Neural progenitor cell (in vitro differentiated cells): ENCODE data around the gene OSBPL8. TPM values are rescaled to one million over a fixed set of nuclear protein-coding genes. Genes with fewer than 3 reads are reported as not detected.
"Not testable (repeated sequence)": the region's sequence is repeated elsewhere in the genome, so short reads cannot be mapped to it uniquely, and the experiment has no call there.

ENCODE experiments used
- DNase-seq: peaks from one replicate; pipeline ENCODE4 v3.0.0-alpha.2; 2016; ENCODE audit warnings: low spot score
- H2AFZ ChIP-seq: fragments of 200-600 bp; sonication (generic); replicated peaks from 2 replicates; pipeline ENCODE4 v1.6.1; 2016; ENCODE audit warnings: antibody characterized with exemption
- H3F3A ChIP-seq: fragments of 200-600 bp; sonication (generic); 2 replicates; pipeline ENCODE4 v1.6.1; 2016; ENCODE audit warnings: antibody characterized with exemption, low read depth
- H3K27ac ChIP-seq: fragments of 200-600 bp; sonication (generic); 2 replicates; pipeline ENCODE4 v1.5.1; 2016; ENCODE audit warnings: mild to moderate bottlenecking
- H3K27me3 ChIP-seq: fragments of 200-600 bp; sonication (generic); 2 replicates; pipeline ENCODE4 v1.6.1; 2016; ENCODE audit warnings: mild to moderate bottlenecking, moderate library complexity
- H3K36me3 ChIP-seq: fragments of 200-600 bp; sonication (generic); 2 replicates; pipeline ENCODE4 v1.5.1; 2016
- H3K4me1 ChIP-seq: fragments of 200-600 bp; sonication (generic); 2 replicates; pipeline ENCODE4 v1.6.1; 2016; ENCODE audit warnings: mixed run types
- H3K4me2 ChIP-seq: fragments of 200-600 bp; sonication (generic); 2 replicates; pipeline ENCODE4 v1.6.1; 2016
- H3K4me3 ChIP-seq: fragments of 200-600 bp; sonication (generic); 2 replicates; pipeline ENCODE4 v1.5.1; 2016
- H3K79me2 ChIP-seq: fragments of 200-600 bp; sonication (generic); 2 replicates; pipeline ENCODE4 v1.6.1; 2016; ENCODE audit warnings: low read depth
- H3K9ac ChIP-seq: fragments of 200-600 bp; sonication (generic); 2 replicates; pipeline ENCODE4 v1.6.1; 2016
- H3K9me3 ChIP-seq: fragments of 200-600 bp; sonication (generic); 2 replicates; pipeline ENCODE4 v1.5.1; 2016; ENCODE audit warnings: low read depth
- H4K20me1 ChIP-seq: fragments of 200-600 bp; sonication (generic); 2 replicates; pipeline ENCODE4 v1.6.1; 2016; ENCODE audit warnings: low read depth
- H3K27ac Mint-ChIP-seq: 3 replicates; pipeline ENCODE4 v1.8.0; 2021; ENCODE audit warnings: mixed read lengths
- H3K27me3 Mint-ChIP-seq: 2 replicates; pipeline ENCODE4 v1.8.0; 2022; ENCODE audit warnings: low read depth, mild to moderate bottlenecking, inconsistent platforms, moderate library complexity, mixed read lengths; ENCODE audit not compliant: insufficient read depth
- H3K36me3 Mint-ChIP-seq: 3 replicates; pipeline ENCODE4 v1.8.0; 2021; ENCODE audit warnings: mixed read lengths
- H3K4me1 Mint-ChIP-seq: 3 replicates; pipeline ENCODE4 v1.8.0; 2021; ENCODE audit warnings: mixed read lengths
- H3K4me3 Mint-ChIP-seq: 3 replicates; pipeline ENCODE4 v1.8.0; 2021; ENCODE audit warnings: mild to moderate bottlenecking, moderate library complexity, mixed read lengths
- H3K9me3 Mint-ChIP-seq: 3 replicates; pipeline ENCODE4 v1.8.0; 2020; ENCODE audit warnings: mixed read lengths
- EZH2 ChIP-seq: fragments of 200-600 bp; sonication (generic); IDR thresholded peaks from 2 replicates; pipeline ENCODE4 v1.6.1; 2017; ENCODE audit warnings: antibody characterized with exemption, mild to moderate bottlenecking, moderate library complexity
- EZH2phosphoT487 ChIP-seq: fragments of 200-600 bp; sonication (generic); IDR thresholded peaks from 2 replicates; pipeline ENCODE4 v1.6.1; 2017; ENCODE audit warnings: antibody characterized with exemption
- total RNA-seq: library from RNA; depleted of rRNA; stranded (reverse); fragments of >200 nt; gene quantifications from 2 replicates; pipeline ENCODE4 v1.2.3, GENCODE V29; 2015; ENCODE audit warnings: low replicate concordance
- TF ChIP-seq, protein P1 (sequence below): fragments of 200-600 bp; sonication (generic); IDR thresholded peaks from 2 replicates; pipeline ENCODE4 v1.5.1; 2017; ENCODE audit warnings: antibody characterized with exemption, mild to moderate bottlenecking

OSBPL8 gene
- total RNA-seq, 1 donor from 2014 or later, result 93.6 TPM

DNA sequence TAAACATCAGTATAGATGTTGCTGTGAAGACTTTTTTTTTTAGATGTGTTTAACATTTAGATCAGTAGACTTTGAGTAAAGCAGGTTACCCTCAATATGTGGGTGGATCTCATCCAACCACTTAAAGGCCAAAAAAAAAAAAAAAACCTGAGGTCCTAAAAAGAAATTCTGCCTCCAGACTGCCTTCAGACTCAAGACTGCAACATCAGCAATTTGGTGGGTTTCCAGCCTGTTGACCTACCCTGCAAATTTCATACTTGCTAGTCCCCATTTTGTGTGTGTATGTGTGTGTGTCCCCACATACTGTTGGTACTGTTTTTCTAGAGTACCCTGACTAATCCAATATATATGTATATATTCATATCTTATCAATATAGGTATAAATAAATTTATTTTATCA lies 55.6 kb downstream of the OSBPL8 start:
- no peak overlapping the region for H3K27ac ChIP-seq
- H3K4me1 Mint-ChIP-seq, result no peaks in the 10 kb centered on the region
- H3K4me3 ChIP-seq, result no peak overlapping the region
- no peak overlapping the region for H3K9ac ChIP-seq
- H3K4me3 Mint-ChIP-seq, result no peak overlapping the region
- TF ChIP-seq EZH2phosphoT487 (no peak), EZH2 (no peak)
- TF ChIP-seq, protein P1, sequence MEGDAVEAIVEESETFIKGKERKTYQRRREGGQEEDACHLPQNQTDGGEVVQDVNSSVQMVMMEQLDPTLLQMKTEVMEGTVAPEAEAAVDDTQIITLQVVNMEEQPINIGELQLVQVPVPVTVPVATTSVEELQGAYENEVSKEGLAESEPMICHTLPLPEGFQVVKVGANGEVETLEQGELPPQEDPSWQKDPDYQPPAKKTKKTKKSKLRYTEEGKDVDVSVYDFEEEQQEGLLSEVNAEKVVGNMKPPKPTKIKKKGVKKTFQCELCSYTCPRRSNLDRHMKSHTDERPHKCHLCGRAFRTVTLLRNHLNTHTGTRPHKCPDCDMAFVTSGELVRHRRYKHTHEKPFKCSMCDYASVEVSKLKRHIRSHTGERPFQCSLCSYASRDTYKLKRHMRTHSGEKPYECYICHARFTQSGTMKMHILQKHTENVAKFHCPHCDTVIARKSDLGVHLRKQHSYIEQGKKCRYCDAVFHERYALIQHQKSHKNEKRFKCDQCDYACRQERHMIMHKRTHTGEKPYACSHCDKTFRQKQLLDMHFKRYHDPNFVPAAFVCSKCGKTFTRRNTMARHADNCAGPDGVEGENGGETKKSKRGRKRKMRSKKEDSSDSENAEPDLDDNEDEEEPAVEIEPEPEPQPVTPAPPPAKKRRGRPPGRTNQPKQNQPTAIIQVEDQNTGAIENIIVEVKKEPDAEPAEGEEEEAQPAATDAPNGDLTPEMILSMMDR, result no peak
- H2AFZ ChIP-seq, result no peak overlapping the region
- no peak for DNase-seq
- peaks cover 42% of the 10 kb centered on the region for H3K79me2 ChIP-seq
- no peaks in the 10 kb centered on the region for H3K27me3 ChIP-seq
- H3K4me2 ChIP-seq, result no peak overlapping the region
- H3K9me3 Mint-ChIP-seq, result peaks cover 5% of the 10 kb centered on the region
- H4K20me1 ChIP-seq, result no peaks in the 10 kb centered on the region
- H3K9me3 ChIP-seq, result peaks cover 3% of the 10 kb centered on the region
- no peak overlapping the region for H3K27ac Mint-ChIP-seq
- peaks cover 4% of the 10 kb centered on the region for H3K27me3 Mint-ChIP-seq
- H3K36me3 Mint-ChIP-seq, result peaks cover 19% of the 10 kb centered on the region
- no peaks in the 10 kb centered on the region for H3K4me1 ChIP-seq
- no peaks in the 10 kb centered on the region for H3F3A ChIP-seq
- no peaks in the 10 kb centered on the region for H3K36me3 ChIP-seq

- H3K9me3 ChIP-seq, result no peaks in the 10 kb centered on the region
These were observed 58.2 kb downstream of the OSBPL8 start for GRCh38 chr12:76501390-76501789.

GRCh38 chr12:76499136-76499535 lies 60.4 kb downstream of the OSBPL8 start:
- not testable (repeated sequence) for H3K4me1 ChIP-seq, H3K9me3 Mint-ChIP-seq, H3F3A ChIP-seq, H3K36me3 ChIP-seq, H3K9ac ChIP-seq, H3K27me3 Mint-ChIP-seq, H3K27ac ChIP-seq, H3K4me3 ChIP-seq, H3K4me1 Mint-ChIP-seq, H4K20me1 ChIP-seq, H3K4me2 ChIP-seq, H3K27ac Mint-ChIP-seq, H3K9me3 ChIP-seq, DNase-seq, H3K4me3 Mint-ChIP-seq, H3K27me3 ChIP-seq, H2AFZ ChIP-seq
- peaks cover 27% of the 10 kb centered on the region for H3K79me2 ChIP-seq
- H3K36me3 Mint-ChIP-seq, result peaks cover 22% of the 10 kb centered on the region

More at GRCh38 chr12:76501390-76501789, 58.2 kb downstream of the OSBPL8 start:
- H3K4me1 ChIP-seq, result no peaks in the 10 kb centered on the region
- H3K36me3 ChIP-seq, result no peaks in the 10 kb centered on the region
- H3K4me3 ChIP-seq, result no peak overlapping the region
- Mint-ChIP-seq H3K27me3 (peaks cover 4% of the 10 kb centered on the region), H3K4me3 (no peak overlapping the region), H3K36me3 (peaks cover 19% of the 10 kb centered on the region), H3K9me3 (peaks cover 5% of the 10 kb centered on the region), H3K4me1 (no peaks in the 10 kb centered on the region), H3K27ac (no peak overlapping the region)
- H3F3A ChIP-seq, result no peaks in the 10 kb centered on the region
- H2AFZ ChIP-seq, result no peak overlapping the region
- H3K27ac ChIP-seq, result no peak overlapping the region
- H3K27me3 ChIP-seq, result no peaks in the 10 kb centered on the region
- no peak overlapping the region for H3K9ac ChIP-seq
- no peak for TF ChIP-seq EZH2phosphoT487
- TF ChIP-seq, protein P1, result no peak
- no peaks in the 10 kb centered on the region for H4K20me1 ChIP-seq
- peaks cover 35% of the 10 kb centered on the region for H3K79me2 ChIP-seq
- H3K4me2 ChIP-seq, result no peak overlapping the region
- DNase-seq, result no peak

- Mint-ChIP-seq H3K9me3 (peaks cover 22% of the 10 kb centered on the region), H3K36me3 (peaks cover 21% of the 10 kb centered on the region), H3K27ac (no peak overlapping the region), H3K4me1 (no peaks in the 10 kb centered on the region), H3K27me3 (peaks cover 3% of the 10 kb centered on the region), H3K4me3 (no peak overlapping the region)
- H3K36me3 ChIP-seq, result peaks cover 12% of the 10 kb centered on the region
- no peak overlapping the region for H3K4me2 ChIP-seq
- H4K20me1 ChIP-seq, result no peaks in the 10 kb centered on the region
- H3K4me3 ChIP-seq, result no peak overlapping the region
- no peak overlapping the region for H3K27ac ChIP-seq
- no peak for DNase-seq
- H3K4me1 ChIP-seq, result no peaks in the 10 kb centered on the region
- H2AFZ ChIP-seq, result no peak overlapping the region
- peaks cover 29% of the 10 kb centered on the region for H3K79me2 ChIP-seq
- H3K9me3 ChIP-seq, result peaks cover 8% of the 10 kb centered on the region
- H3K9ac ChIP-seq, result no peak overlapping the region
- no peaks in the 10 kb centered on the region for H3F3A ChIP-seq
- TF ChIP-seq EZH2 (no peak), EZH2phosphoT487 (no peak)
- TF ChIP-seq, protein P1, result no peak
- H3K27me3 ChIP-seq, result no peaks in the 10 kb centered on the region
These were observed 64.0 kb downstream of the OSBPL8 start for GRCh38 chr12:76495556-76495955.
